Ishikawa (cell line): ENCODE measurements around the gene LRRTM4.

Experiments used
- TCF12 ChIP-seq: IDR thresholded peaks from 2 replicates; pipeline ENCODE4 v1.6.1; 2012; ENCODE audit warnings: low read depth
- TEAD4 ChIP-seq: IDR thresholded peaks from 2 replicates; pipeline ENCODE4 v1.6.1; 2012
- YY1 ChIP-seq: IDR thresholded peaks from 2 replicates; pipeline ENCODE4 v1.6.1; 2012; ENCODE audit warnings: low read depth
- TF ChIP-seq, protein P1 (sequence below): IDR thresholded peaks from 2 replicates; pipeline ENCODE4 v1.6.1; 2012; ENCODE audit warnings: low read depth, mild to moderate bottlenecking
- TF ChIP-seq, protein P2 (sequence below): IDR thresholded peaks from 2 replicates; pipeline ENCODE4 v1.6.1; 2012

DNA sequence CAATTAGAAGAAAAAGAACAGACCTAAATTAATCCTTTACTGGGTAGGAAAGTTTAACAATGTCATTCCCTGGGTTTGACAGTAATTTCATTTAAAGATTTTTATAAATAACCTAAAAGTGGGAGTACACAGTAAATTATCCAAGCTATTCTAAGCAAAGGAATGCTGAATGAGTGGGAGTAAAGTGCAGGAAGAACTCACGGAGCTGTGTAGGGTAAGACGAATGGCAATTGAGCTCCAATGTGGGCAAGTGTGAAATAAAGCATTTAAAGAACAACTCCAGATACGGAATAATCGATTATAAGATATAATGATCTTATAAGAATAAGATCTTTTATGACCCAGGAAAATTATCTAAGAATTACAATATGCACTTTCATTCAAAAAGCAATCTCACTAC, 93.2 kb downstream of the LRRTM4 start:
- TF ChIP-seq TEAD4 (no peak), YY1 (no peak), TCF12 (no peak)
- TF ChIP-seq, protein P1, sequence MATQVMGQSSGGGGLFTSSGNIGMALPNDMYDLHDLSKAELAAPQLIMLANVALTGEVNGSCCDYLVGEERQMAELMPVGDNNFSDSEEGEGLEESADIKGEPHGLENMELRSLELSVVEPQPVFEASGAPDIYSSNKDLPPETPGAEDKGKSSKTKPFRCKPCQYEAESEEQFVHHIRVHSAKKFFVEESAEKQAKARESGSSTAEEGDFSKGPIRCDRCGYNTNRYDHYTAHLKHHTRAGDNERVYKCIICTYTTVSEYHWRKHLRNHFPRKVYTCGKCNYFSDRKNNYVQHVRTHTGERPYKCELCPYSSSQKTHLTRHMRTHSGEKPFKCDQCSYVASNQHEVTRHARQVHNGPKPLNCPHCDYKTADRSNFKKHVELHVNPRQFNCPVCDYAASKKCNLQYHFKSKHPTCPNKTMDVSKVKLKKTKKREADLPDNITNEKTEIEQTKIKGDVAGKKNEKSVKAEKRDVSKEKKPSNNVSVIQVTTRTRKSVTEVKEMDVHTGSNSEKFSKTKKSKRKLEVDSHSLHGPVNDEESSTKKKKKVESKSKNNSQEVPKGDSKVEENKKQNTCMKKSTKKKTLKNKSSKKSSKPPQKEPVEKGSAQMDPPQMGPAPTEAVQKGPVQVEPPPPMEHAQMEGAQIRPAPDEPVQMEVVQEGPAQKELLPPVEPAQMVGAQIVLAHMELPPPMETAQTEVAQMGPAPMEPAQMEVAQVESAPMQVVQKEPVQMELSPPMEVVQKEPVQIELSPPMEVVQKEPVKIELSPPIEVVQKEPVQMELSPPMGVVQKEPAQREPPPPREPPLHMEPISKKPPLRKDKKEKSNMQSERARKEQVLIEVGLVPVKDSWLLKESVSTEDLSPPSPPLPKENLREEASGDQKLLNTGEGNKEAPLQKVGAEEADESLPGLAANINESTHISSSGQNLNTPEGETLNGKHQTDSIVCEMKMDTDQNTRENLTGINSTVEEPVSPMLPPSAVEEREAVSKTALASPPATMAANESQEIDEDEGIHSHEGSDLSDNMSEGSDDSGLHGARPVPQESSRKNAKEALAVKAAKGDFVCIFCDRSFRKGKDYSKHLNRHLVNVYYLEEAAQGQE: no peak
- TF ChIP-seq, protein P2, sequence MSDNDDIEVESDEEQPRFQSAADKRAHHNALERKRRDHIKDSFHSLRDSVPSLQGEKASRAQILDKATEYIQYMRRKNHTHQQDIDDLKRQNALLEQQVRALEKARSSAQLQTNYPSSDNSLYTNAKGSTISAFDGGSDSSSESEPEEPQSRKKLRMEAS: no peak
